Astrocyte of the hippocampus (primary cell): ENCODE measurements around the gene CDH13.

ENCODE experiments used
- DNase-seq: peaks from one replicate; pipeline ENCODE4 v3.0.0; 2011; ENCODE audit warnings: low read depth, low spot score

The CDH13 gene

DNA sequence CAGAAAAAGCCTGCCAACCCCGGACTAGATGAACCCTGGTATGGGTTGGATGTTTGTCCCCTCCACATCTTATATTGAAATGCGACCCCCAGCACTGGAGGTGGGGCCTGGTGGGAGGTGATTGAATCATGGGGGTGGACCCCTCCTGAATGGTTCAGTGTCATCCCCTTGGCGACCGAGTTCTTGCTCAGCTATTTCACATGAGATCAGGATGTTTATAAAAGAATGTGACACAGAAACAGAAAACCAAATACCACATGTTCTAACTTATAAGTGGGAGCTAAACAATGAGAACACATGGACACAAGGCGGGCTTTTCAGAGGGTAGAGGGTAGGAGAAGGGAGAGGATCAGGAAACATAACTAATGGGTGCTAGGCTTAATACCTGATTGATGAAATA, 605.0 kb downstream of the CDH13 start:
- peak; percentile 14 for DNase-seq

DNA sequence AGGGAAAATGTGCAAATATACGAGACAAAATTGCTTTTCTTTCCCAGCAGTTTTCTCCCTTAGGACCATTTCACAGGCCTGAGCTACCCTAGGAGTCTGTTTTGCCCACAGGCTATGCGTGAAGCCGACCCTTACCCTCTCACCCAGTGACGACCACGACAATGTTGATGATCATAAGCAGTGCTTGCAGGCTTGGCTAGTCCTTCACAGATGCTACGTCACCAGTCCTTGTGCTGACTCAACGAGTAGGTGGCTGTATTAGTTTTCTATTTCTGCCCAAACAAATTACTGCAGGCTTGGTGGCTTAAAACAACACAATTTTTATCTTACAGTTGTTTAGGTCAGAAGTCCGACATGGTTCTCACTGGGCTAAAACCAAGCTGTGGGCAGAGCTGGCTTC, 606.4 kb downstream of the CDH13 start:
- peak; percentile 14 for DNase-seq

DNA sequence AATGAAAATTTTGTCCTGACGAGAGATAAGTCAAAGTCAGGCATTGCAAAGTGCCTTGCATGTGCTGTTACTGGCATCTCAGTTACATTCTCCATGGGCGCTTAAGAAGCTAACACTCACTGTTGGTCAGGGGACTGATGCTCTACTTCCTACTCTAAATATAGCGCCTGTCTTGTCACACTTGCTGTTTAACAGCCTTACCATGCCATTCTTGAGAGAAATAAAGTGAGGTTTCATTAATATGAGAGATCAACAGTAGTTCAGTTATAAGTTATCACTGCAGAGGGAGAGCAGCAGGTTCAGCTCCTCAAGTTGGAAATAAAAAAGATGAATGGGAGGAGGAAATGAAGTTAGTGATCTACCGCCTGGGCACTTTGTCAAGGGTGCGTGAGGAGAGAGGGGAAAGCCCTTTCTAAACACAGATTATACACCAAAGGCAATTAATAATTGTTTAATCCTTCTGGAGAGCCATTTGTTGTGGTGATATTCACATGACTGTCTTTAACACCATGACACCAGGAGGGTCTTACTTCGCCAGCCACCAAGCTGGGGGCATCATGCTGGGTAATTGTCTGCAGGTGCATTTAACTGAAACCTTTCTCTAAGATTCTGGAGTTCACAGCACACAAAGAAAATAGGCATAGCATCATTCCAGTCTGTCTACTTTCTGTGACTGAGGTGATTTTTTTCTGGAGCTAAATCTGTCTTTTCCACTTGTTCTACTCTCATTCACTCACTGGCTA, 612.4 kb downstream of the CDH13 start:
- no peak for DNase-seq

DNA sequence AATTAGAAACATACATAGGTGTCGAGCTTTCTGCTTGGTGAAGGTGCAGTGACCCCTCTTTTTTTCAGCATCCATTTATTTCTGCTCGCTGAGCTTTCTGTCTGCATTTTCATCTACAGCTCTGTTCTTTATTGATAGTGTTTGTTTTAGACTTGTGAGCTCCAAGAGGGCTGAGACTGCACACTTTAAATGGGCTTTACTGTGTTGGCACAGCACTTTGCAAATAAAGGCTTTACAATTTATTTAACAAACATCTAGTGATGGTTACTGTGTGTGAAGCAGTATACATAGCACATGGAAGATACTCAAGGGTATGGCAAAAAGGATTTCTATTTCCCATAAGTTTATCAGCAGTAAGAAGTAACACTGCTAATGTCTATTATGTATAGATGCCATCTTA, 617.3 kb downstream of the CDH13 start:
- no peak for DNase-seq

DNA sequence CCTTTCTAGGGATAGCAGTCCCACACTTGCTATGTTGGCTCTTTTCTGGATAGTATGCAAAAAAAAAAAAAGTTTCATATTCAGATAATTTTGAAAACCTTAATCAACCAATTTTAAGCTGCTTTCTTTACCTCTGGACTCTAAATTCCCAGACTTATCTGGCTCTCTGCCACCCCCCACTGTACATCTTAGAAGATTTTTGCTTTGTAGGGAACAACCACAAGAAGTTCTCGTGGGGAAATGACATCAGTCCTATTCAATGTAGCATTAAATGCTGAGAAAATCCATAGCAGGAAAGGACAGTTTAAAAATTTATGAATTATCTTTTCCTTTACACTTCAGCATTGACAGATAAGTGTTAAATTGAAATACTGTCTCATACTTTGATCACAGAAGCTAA, 618.3 kb downstream of the CDH13 start:
- peak; percentile 55 for DNase-seq

DNA sequence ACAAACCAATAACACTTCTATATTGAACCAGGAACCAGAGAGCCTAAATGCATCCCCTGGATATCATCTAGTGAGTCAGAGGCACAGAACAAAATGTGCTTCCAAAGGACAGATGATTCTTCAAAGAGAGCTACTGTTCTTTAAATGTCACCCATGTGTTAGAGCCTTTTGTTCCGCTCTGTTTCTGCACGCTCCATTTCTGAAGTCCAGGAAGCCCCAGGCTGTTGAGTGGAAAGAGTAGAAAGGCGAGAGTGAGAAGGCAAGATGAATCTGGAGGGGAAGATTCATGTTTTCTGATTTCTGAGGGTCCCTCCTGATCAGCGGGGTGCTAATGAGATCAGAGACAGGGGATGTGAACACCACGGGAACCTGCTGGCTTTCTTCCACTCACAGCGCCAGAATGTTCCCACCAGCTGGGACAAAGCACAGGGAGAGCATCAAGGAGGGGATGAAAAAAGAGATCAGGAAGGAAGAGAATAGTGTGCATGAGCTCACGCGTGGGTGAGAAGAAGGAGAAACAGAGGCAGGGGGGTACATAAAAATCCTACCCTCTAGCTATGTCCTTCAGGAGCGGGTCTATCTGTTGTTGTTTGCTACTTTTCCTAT, 621.1 kb downstream of the CDH13 start:
- DNase-seq: no peak

DNA sequence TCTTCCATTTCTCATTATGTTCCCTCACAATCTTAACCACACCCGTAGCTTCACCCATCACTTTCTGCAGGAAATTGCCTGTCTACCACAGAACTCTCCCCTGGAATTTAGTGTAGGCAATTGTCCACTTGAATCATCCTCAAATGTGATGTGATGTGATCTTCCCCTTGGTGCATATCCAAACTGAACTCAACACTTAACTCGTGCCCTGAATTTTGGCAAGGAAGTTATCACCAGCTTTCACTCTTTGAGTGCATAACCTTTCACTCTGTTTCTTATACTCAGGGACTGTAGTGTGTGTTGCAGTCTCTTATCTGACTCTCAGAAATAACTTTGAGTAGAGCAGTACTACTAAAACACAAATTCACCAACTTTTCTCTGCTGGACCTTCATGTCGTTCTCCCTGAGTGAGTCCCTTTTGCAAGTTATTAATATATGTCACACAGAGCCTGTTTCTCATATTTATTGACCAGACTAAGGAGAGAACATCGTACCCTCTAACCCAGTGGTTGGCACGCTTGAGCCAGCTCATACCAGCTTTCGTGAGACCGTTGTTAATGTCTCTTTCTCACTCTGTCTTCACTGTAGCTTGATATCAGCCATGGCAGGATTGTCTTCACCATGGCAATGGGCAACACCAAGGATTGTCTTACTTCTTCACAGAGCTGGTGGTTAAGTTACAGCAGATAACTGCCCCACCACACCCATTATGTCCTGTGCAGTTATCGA, 622.1 kb downstream of the CDH13 start:
- DNase-seq: no peak

DNA sequence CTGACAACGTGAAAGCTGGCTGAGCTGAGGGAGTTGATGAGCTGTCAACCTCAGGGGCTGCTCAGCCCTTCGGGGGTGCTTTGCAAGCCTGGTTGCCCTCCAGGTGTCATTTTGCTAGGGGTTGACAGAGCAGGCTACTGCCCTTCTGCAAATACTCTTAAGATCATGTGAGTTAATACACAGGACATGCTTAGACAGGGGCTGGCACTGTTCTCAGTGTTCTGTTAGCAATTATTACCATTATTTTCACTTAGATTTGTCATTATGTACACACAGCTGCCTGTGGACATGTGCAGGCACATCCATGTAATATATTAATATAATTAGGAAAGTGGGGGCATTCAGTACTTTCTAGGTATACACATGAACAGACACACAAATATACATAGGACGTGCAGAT, 626.8 kb downstream of the CDH13 start:
- DNase-seq: no peak

DNA sequence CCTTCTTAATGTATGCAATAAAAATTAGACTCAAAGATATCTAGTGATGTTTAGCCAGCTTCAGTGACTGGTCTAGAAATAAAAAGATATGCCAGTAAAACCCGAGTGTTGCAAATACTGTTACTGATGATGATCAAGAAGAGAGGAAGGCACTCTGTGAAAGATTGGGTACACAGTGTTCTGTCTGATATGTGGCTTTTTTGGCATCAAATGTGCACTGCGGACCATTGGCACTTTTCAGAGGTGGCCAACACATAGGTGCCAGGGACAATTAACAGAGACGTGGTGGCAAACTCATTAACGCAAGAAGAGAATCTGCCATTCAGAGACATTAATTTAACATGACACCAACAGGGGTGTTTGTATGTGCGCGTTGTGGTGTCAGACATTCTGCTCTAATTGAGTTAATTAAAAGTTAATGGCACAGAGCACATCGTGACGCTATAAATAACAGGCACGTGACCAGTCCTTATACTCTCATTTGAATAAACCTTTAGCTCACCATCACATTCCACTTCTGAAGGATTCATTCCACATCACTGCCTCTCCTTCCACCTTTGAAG, 631.7 kb downstream of the CDH13 start:
- DNase-seq: no peak

DNA sequence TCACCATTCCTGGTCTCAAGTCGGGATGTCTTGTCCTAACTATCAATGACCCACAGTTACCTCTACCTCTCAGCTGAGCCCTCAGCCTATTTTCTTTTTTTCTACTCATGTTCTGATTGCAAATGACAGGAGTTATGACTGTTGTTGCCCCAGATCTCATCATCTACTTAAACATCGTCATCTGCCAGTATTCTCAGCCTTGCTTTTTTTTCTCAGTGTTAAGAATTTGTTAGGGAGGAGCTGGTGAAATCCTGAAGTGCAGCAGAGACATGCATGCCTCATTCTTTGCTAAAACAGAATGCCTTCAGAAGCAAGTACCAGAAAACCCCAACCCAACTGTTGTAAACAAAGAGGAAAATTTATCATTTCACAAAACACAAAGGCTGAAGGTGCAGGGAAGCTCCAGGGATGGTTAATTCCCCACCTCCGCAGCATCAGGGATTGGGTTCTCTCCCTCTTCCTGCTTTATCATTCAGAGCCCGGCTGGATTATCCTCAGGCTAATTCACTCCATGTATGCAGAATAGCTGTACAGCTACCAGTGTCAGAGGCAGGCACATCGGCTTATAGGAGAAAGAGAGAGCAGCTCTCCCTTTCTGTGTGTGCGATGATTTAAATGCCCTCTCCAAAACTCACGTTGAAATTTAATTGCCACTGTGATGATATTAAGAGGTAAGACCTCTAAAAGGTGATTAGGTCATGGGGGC, 640.2 kb downstream of the CDH13 start:
- no peak for DNase-seq

DNA sequence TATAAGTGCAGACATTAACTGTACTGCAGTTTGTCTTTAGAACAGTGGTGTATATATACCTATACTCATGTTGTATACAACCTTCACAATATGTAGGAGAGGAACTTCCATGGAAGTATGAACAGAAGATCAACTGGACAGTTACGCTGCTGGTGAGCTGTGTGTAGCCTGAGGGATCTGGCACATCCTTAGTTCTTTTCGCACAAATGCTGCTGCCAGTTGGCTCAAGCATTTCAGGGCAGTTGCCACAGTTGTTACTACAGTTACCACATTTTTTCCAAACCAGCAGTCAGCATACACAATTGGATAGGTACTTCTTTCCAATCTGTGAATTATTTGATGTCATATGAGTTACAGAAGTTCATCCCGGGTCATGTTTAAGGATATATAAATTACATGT, 641.4 kb downstream of the CDH13 start:
- no peak for DNase-seq

DNA sequence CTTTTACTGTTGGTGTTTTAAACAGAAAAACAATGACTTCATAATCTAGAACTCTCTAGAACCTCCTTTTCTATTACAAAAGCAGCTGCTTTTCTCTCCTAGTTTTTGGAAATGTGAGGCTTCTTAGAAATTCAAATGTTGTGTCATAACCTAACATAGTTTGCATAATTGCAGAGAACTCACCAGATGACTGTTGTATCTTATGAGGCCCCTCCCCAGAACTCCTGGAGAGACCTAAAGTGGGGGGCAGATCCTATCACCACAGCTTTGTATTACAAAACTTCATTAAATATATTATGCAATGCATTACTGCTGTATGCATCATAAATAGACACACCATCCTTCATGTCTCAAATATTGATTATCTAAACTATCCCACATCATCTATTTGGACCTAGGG, 642.3 kb downstream of the CDH13 start:
- no peak for DNase-seq

DNA sequence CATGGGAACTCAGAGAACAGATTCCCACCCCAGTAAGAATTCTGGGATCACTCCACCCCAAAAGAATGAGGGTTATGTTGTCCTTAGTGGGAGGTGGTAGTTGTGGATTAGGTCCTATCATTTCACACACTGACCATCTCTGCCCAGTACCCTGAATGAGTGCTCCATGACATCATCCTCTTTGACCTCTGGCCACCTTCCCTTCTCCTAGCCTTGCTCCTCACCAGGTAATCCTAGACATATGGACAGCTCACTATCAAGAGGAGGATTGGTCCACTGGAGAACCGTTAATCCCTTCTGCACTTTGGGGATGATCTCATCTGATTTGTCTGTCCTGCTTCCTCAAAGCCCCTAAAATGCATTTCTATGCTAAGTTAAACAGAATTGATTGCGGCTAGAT, 642.8 kb downstream of the CDH13 start:
- no peak for DNase-seq

DNA sequence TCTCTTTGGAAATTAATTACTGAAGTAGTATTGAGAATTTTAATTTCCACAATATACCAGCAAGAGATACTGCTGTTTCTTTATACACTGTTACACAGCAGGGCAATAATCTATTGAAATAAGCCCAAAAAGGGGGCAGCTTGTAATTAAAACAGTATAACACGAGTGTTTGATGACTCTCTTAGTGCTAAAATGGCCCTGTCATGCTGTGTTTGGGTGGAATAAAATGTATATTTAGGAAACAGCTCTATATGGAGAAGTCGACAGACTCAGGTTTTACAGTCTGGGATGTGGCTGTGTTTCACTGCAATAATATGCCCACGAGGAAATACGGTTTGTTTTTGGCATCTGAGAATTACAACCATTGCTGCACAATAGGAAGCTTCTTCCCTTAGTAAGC, 643.3 kb downstream of the CDH13 start:
- no peak for DNase-seq

DNA sequence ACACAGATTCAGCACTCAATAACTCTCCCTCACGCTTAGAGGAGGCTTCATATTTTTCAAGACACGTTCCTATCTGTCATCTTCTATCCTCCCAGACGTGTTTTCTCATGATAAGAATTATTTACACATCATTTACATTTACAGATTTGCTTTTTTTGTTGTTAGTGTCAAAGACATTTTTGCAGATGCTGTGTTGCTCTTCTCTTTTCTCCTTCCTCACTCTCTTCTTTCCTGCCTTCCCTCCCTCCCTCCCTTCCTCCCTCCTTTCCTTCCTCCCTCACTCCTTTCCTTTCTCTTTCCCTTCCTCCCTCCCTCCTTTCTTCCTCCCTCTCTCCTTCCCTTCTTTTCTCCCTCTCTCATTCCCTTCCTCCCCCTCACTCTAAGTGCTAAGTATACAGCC, 643.9 kb downstream of the CDH13 start:
- no peak for DNase-seq

DNA sequence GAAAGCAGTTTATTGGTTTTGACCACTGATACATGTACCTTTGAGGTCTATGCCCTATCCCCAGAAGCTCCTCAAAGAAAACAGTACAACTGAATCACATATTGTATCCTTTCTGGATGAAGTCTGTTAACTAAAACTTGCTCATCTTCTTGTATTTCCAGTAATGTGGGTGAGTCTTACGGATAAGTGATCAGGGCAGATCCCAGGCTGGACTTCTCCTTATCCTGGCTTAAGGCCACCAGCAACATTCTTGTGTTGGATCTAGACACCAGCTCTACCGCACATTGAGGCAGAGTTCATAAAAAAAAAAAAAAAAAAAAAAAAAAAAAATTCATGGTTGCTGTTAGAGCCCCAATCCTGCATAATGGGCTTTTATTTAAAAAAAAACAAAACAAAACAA, 644.4 kb downstream of the CDH13 start:
- no peak for DNase-seq

DNA sequence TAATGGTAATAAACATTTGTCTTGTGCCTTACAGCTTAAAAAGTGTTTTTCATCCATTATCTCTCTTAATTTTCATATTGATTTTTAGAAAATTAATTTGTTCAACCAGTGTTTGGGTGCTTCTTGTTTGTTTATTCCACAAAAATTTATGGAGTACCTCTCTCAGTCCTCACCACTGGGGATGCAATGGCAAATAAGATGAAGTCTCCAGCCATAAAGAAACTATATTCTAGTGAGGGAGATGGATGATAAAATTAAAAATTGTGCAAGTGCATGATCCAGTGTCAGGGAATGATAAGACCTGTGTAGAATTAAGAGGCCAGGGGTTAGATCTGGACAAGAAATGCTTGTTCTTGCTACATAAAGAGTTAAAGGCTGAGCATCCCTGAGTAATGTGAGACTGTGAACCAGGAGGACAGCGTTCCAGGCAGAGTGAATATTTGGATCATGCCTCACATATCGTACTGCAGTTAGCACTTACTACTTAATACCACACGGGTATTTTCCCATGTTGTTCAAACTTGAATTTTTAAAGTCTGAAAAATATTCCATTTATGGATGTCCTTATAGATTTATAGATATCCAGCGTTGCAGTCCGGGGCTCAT, 645.3 kb downstream of the CDH13 start:
- peak; percentile 8 for DNase-seq

DNA sequence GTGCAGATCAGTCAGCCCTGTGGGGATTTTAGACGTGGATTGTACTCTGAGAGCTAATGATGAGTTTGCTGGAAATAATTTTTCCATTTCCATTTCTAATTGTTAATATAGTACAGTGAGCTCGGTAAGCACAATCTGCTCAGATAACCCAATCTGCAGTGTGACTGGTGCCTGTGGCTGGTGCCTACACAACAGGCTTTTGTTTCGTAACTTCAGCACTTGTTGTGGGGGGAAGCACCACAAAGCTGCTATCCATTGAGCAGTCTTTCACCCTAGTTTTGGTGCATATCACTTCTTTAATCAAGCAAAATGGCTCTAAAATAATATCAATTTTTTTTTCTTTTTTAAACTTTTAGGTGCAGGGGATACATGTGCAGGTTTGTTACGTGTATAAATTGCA, 646.1 kb downstream of the CDH13 start:
- DNase-seq: no peak

DNA sequence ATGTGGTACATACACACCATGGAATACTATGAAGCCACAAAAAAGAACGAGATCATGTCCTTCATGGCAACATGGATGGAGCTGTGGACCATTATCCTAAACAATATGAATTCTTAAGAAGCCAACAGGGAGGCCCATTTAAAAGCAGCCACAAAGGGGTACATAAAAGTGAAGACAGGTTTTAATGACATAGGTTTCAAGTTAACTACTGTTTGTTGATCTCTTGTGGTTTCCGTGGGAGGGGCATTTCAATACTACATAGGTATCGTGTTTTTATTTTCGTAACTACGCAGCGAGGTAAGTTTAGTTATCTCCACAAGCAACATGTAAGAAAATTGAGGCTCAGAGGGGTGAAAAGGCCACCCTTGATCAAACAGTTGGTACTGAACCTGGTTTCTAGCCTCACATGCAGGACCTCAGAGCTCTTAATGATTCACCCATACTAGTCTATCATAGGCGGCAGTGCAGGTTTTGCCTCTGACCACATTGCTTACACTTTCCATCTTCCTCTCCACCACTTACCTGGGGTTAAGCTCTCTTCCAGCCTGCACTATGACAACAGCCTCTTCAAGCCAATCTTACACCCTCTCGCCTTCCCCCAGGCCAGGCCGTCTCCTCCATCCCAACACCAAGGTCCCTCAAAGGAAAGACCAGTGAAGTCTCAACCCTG, 646.9 kb downstream of the CDH13 start:
- no peak for DNase-seq

DNA sequence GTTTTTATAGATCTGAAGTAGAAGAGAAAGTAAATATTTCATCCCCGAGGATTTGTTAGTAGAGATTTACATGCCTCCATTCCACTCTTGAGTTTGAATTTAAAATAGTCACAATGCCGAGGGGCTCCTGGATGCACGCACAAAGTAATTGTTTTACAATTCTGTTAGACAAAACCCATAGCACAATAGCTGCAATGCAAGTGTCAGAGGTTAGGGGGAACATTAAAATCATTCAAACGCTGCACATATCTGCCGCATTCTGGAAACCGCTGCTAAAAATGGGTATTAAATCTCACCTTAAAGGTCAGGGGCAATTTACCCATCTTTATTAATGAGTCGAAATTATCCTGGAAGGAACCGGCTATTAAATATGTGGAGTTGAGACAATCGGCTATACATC, 652.5 kb downstream of the CDH13 start:
- DNase-seq: no peak

DNA sequence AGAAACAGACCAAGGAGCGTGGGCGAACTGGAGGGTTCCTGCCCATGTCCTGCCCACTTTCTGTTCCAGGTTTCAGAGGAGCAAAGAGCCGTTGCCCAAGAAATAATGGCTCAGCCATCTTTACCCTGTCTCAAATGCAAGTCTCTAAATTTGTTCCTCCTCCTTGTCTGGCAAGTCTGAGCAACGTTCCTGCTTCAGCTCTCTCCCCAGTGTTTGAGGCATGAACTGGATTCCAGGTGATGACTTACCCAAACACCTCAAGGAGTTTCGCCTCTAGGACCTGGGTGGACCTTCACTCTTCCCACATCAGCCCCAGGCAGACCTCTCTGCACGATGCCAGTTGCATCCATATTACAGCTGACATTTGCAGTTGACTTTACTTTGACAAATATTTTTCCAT, 659.2 kb downstream of the CDH13 start:
- DNase-seq: no peak
